Adrenal gland (tissue), 5 donors: Measurements from ENCODE around the gene NUP160.
"Not testable (repeated sequence)": the region's sequence is repeated elsewhere in the genome, so short reads cannot be mapped to it uniquely, and the experiment has no call there.

Experiments
- CTCF ChIP-seq, 6 experiments: fragments of 450-650 bp in 4 of 6; fragments of 200-600 bp in 2 of 6; sonication (generic) in 1 of 6; IDR thresholded peaks; 1 replicate in 5 of 6; 2 replicates in 1 of 6; pipeline versions ENCODE4 v1.5.1 to v1.8.0; 2016 to 2021; ENCODE audit warnings: antibody characterized with exemption in 6 of 6, mild to moderate bottlenecking in 2 of 6, moderate library complexity in 1 of 6
- POLR2A ChIP-seq, 2 donors: fragments of 450-650 bp; IDR thresholded peaks; one replicate each; pipeline ENCODE4 v1.6.1; 2017; ENCODE audit warnings: antibody characterized with exemption in 2 of 2, mild to moderate bottlenecking in 2 of 2, moderate library complexity in 1 of 2
- donor health status: DM: no; HTN: no; CAD: no.

- not testable (repeated sequence) for TF ChIP-seq CTCF, POLR2A (IDR thresholded peaks at IDR 0.05)
Observed at GRCh38 chr11:47742494-47742893, 105.7 kb downstream of the NUP160 start.
